GM23248 (cell line): ENCODE measurements around the gene MAP4K2. TPM values are rescaled to one million over a fixed set of nuclear protein-coding genes. Genes with fewer than 3 reads are reported as not detected.
A peak's percentile ranks its signal among the peaks of the same experiment; 100 is the strongest.

Experiments used
- DNase-seq: peaks from one replicate; pipeline ENCODE4 v3.0.0-alpha.2; 2015
- H2AFZ ChIP-seq: fragments of 200-600 bp; sonication (generic); 2 replicates; pipeline ENCODE4 v1.6.1; 2016; ENCODE audit warnings: antibody characterized with exemption
- H3F3A ChIP-seq: fragments of 200-600 bp; sonication (generic); 2 replicates; pipeline ENCODE4 v1.6.1; 2016; ENCODE audit warnings: mild to moderate bottlenecking, antibody characterized with exemption, mixed run types; ENCODE audit not compliant: insufficient read depth
- H3K27ac ChIP-seq: fragments of 200-600 bp; sonication (generic); 2 replicates; pipeline ENCODE4 v1.5.1; 2016; ENCODE audit warnings: mild to moderate bottlenecking
- H3K27me3 ChIP-seq: fragments of 200-600 bp; sonication (generic); replicated peaks from 2 replicates; pipeline ENCODE4 v1.6.1; 2016; ENCODE audit warnings: mild to moderate bottlenecking; ENCODE audit not compliant: insufficient read depth
- H3K36me3 ChIP-seq: fragments of 200-600 bp; sonication (generic); 2 replicates; pipeline ENCODE4 v1.6.1; 2016; ENCODE audit warnings: low read depth, mild to moderate bottlenecking
- H3K4me1 ChIP-seq: fragments of 200-600 bp; sonication (generic); 2 replicates; pipeline ENCODE4 v1.6.1; 2016; ENCODE audit warnings: mild to moderate bottlenecking; ENCODE audit not compliant: insufficient read depth
- H3K4me2 ChIP-seq: fragments of 200-600 bp; sonication (generic); one replicate; pipeline ENCODE4 v1.6.1; 2016; ENCODE audit warnings: mild to moderate bottlenecking; ENCODE audit not compliant: unreplicated experiment
- H3K4me3 ChIP-seq: fragments of 200-600 bp; sonication (generic); 2 replicates; pipeline ENCODE4 v1.5.1; 2016; ENCODE audit warnings: mild to moderate bottlenecking
- H3K79me2 ChIP-seq: fragments of 200-600 bp; sonication (generic); 2 replicates; pipeline ENCODE4 v1.6.1; 2016; ENCODE audit warnings: mild to moderate bottlenecking; ENCODE audit not compliant: insufficient read depth
- H3K9ac ChIP-seq: fragments of 200-600 bp; sonication (generic); 2 replicates; pipeline ENCODE4 v1.6.1; 2016; ENCODE audit warnings: mild to moderate bottlenecking
- H3K9me2 ChIP-seq: fragments of 200-600 bp; sonication (generic); 2 replicates; pipeline ENCODE4 v1.6.1; 2016; ENCODE audit warnings: mixed run types, mild to moderate bottlenecking, moderate library complexity; ENCODE audit not compliant: insufficient read depth
- H3K9me3 ChIP-seq: fragments of 200-600 bp; sonication (generic); one replicate; pipeline ENCODE4 v1.6.1; 2017; ENCODE audit warnings: low read depth
- H4K20me1 ChIP-seq: fragments of 200-600 bp; sonication (generic); 2 replicates; pipeline ENCODE4 v1.6.0; 2016; ENCODE audit not compliant: insufficient read depth
- EZH2 ChIP-seq: fragments of 200-600 bp; sonication (generic); IDR thresholded peaks from 2 replicates; pipeline ENCODE4 v1.6.1; 2018; ENCODE audit warnings: antibody characterized with exemption, mild to moderate bottlenecking; ENCODE audit not compliant: insufficient read depth, poor library complexity, severe bottlenecking
- EZH2phosphoT487 ChIP-seq: fragments of 200-600 bp; sonication (generic); IDR thresholded peaks from 2 replicates; pipeline ENCODE4 v1.6.1; 2018; ENCODE audit warnings: antibody characterized with exemption, moderate library complexity, mild to moderate bottlenecking, low read depth; ENCODE audit not compliant: insufficient read depth
- WGBS, 2 experiments: methylation state at CpG; one replicate each; pipeline ENCODE4 v1.1.6; 2015 to 2017; ENCODE audit warnings: low lambda C conversion rate in 2 of 2, low coverage in 1 of 2; ENCODE audit errors: missing lambda C conversion rate in 2 of 2; 5-methylcytosine and 5-hydroxymethylcytosine counted together
- in situ Hi-C: fragments of 300-500 bp; cut with MboI; formaldehyde crosslinking; loops from 2 replicates; pipeline ENCODE4 v1.15.0; 2020
- polyA plus RNA-seq: library from polyadenylated mRNA; unstranded; fragments of >200 nt; fragmentation: Nextera tagmentation; extraction: Ambion mirVana; gene quantifications from 2 replicates; pipeline ENCODE4 v1.2.1, GENCODE V29; 2016
- total RNA-seq: library from RNA; depleted of rRNA; stranded (reverse); fragments of >200 nt; shearing (Covaris generic); gene quantifications from 2 replicates; pipeline ENCODE4 v1.2.3, GENCODE V29; 2014

Gene MAP4K2
- total and polyA plus RNA-seq, 2 experiments from 2014 or later = 6.2 to 18.2 TPM

DNA sequence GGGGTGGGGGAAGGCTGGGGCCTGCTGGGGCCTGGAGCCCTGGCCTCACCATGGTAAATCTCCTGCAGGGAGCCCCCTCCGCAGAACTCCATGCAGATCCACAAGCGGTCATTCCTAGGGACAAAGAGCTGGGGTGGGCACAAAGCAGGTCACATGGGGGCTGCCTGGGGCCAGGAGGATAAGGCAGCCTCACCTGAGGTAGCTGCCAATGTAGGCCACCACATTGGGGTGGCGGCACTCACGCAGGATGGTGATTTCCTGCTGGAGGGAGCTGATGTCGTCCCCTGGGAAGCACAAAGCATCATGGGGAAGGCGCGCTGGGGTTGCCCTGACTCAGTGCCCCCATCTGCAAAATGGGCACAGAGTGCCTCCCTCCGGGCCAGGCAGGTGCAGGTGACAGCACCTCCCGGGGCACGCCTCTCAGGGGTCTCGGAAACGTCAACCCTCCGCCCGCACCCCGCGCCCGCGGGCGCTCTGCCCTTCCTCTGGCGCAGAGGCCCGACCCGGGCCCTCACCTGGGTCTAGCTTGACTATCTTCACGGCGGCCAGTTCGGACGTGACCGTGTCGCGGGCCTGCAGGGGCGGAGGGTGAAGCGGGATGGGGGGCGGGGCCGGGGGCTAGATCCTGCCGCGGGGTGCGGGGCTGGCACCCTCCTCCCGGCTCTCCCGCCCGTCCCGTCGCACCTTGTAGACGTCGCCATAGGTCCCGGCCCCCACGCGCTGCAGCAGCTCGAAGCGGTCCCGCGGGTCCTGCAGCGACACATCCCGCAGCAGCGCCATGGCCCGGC, 450 bp downstream of the MAP4K2 start:
- no peak overlapping the region for H3K27ac ChIP-seq
- no peak for TF ChIP-seq EZH2phosphoT487
- no peak for TF ChIP-seq EZH2
- H4K20me1 ChIP-seq = no peaks in the 10 kb centered on the region
- no peaks in the 10 kb centered on the region for H3K9me2 ChIP-seq
- no peaks in the 10 kb centered on the region for H3F3A ChIP-seq
- H3K27me3 ChIP-seq = no peaks in the 10 kb centered on the region
- H2AFZ ChIP-seq = peak overlapping the region; percentile 54
- 28 to 80% methylated on average over 7 to 29 of the region's 54 CpGs for WGBS, 2 experiments
- no peaks in the 10 kb centered on the region for H3K36me3 ChIP-seq
- H3K4me2 ChIP-seq = peak overlapping the region; percentile 13
- DNase-seq = no peak
- H3K4me3 ChIP-seq = peak overlapping the region; percentile 88
- H3K4me1 ChIP-seq = peaks cover 8% of the 10 kb centered on the region; the same call in 1 of the 2 replicates
- peak overlapping the region; percentile 41 for H3K9ac ChIP-seq
- H3K79me2 ChIP-seq = no peaks in the 10 kb centered on the region
- in situ Hi-C loops = no loop called here
- no peaks in the 10 kb centered on the region for H3K9me3 ChIP-seq

DNA sequence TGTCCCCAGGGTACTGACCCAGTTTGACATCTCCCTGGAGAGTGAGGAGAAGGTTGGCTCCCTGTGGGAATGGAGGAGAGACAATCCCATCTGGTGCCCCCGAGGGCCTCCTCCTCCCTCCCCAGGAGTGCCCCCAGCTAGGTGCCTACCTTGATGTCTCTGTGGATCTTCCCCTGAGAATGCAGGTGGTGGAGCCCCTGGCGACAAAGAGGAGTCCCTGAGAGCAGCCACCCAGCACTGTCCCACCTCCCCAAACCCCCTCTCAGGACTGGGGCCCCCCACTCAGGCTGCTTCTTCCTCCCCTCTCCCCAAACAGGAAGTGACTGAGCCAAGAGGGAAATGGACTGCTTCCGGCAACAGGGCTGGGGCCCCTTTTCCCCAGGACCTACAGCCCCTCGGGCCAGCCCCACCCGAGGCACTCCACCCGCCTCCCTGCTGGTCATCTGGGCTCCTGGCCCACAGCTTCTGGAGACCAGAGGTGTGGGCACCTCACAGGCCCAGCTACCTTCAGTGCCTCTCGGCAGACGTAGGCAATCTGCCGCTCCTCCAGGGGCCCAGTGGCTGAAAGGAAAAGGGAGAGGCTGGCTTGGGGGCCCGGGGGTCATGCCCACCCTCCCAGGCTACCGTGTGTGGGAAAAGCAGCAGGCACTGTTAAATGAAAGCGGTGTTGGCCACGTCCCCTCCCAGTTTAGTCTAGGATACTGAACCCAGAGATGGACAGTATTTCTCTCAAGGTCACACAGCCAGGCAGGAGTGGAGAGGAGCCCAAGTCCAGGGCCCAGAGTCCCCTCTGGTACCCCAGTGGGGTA, 1.2 kb downstream of the MAP4K2 start:
- in situ Hi-C loops = no loop called here

GRCh38 chr11:64801158-64801464, 1.9 kb downstream of the MAP4K2 start:
- H3F3A ChIP-seq = no peaks in the 10 kb centered on the region
- no peak overlapping the region for H3K9ac ChIP-seq
- H3K9me2 ChIP-seq = no peaks in the 10 kb centered on the region
- in situ Hi-C loops = no loop called here
- no peak for DNase-seq
- H3K4me2 ChIP-seq = no peak overlapping the region
- H3K4me1 ChIP-seq = peaks cover 8% of the 10 kb centered on the region; the same call in 1 of the 2 replicates
- no peak overlapping the region for H3K4me3 ChIP-seq
- H4K20me1 ChIP-seq = no peaks in the 10 kb centered on the region
- no peaks in the 10 kb centered on the region for H3K27me3 ChIP-seq
- H3K9me3 ChIP-seq = no peaks in the 10 kb centered on the region
- 81 to 87% methylated on average over 9 of the region's 9 CpGs for WGBS, 2 experiments
- TF ChIP-seq EZH2phosphoT487 = no peak
- TF ChIP-seq EZH2 = no peak
- H3K27ac ChIP-seq = no peak overlapping the region
- no peak overlapping the region for H2AFZ ChIP-seq
- H3K79me2 ChIP-seq = no peaks in the 10 kb centered on the region
- H3K36me3 ChIP-seq = no peaks in the 10 kb centered on the region

More for the DNA sequence above, 1.2 kb downstream of the MAP4K2 start:
- H3K36me3 ChIP-seq = no peaks in the 10 kb centered on the region
- H3K4me1 ChIP-seq = peaks cover 8% of the 10 kb centered on the region; the same call in 1 of the 2 replicates
- H3K9me3 ChIP-seq = no peaks in the 10 kb centered on the region
- H3K27me3 ChIP-seq = no peaks in the 10 kb centered on the region
- no peaks in the 10 kb centered on the region for H3K79me2 ChIP-seq
- TF ChIP-seq EZH2phosphoT487 (no peak), EZH2 (no peak)
- no peaks in the 10 kb centered on the region for H3F3A ChIP-seq
- 68 to 73% methylated on average over 5 to 13 of the region's 13 CpGs for WGBS, 2 experiments
- H3K4me3 ChIP-seq = no peak overlapping the region
- no peak overlapping the region for H3K27ac ChIP-seq
- H2AFZ ChIP-seq = no peak overlapping the region
- no peak for DNase-seq
- H3K9me2 ChIP-seq = no peaks in the 10 kb centered on the region
- no peak overlapping the region for H3K4me2 ChIP-seq
- no peaks in the 10 kb centered on the region for H4K20me1 ChIP-seq
- H3K9ac ChIP-seq = no peak overlapping the region

DNA sequence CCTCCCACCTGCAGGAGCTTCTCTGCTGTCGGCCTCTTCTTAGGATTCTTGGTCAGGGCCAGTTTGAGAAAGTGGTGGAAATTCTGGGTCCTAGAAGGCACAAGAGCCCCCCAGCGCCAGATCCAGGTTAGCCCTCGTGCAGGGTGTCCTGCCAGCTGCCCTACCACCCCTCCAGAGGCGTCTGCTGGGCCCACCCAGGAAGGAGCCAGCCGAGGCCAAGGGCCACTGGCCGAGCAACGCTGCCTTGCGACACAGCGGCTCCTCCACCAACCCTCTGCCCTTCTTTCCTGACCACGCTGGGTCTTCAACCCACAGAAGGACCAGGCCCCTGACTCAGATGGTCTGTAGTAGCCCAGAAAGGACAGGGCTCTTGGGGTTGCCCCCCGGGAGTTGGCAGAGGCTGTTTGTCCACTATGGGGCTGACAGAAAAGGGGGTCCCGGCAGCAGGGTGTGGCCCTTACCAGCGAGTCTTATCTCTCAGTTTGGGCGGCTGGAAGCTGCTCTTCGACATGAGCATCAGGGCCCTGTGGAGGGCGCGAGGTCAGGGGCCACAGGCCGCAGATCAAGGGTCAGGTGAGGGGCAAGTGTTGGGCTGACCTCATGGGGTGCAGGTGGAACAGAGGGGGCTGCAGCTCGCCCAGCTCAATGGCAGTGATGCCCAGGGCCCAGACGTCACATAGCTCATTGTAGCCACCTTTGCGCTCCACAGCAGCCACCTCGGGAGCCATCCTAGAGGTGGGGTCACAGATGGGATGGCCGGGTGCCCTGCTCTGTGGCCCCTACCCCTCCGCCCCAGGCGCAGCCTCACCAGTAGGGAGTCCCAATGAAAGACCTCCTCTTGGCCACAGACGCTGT, 2.5 kb downstream of the MAP4K2 start:
- H3F3A ChIP-seq = no peaks in the 10 kb centered on the region
- no peaks in the 10 kb centered on the region for H3K79me2 ChIP-seq
- H3K4me3 ChIP-seq = no peak overlapping the region
- H3K27me3 ChIP-seq = no peaks in the 10 kb centered on the region
- DNase-seq = no peak
- no peaks in the 10 kb centered on the region for H3K9me2 ChIP-seq
- no peak overlapping the region for H3K9ac ChIP-seq
- no peak overlapping the region for H3K4me2 ChIP-seq
- H3K9me3 ChIP-seq = no peaks in the 10 kb centered on the region
- H3K36me3 ChIP-seq = no peaks in the 10 kb centered on the region
- H3K27ac ChIP-seq = no peak overlapping the region
- no peaks in the 10 kb centered on the region for H4K20me1 ChIP-seq
- no peak for TF ChIP-seq EZH2phosphoT487
- no peak for TF ChIP-seq EZH2
- no peak overlapping the region for H2AFZ ChIP-seq
- 89% methylated on average over 23 to 26 of the region's 26 CpGs for WGBS, 2 experiments
- in situ Hi-C loops = no loop called here
- H3K4me1 ChIP-seq = peaks cover 8% of the 10 kb centered on the region; the same call in 1 of the 2 replicates
